HEK293T (cell line): ENCODE results near the gene RTL9.
"Not testable (repeated sequence)": the region's sequence is repeated elsewhere in the genome, so short reads cannot be mapped to it uniquely, and the experiment has no call there.

Source experiments
- CTCF ChIA-PET: fragments of 350-600 bp; formaldehyde crosslinking; extraction: SDS; loops from one replicate; lab custom pipeline; 2021; ENCODE audit warnings: antibody characterized with exemption, inconsistent platforms; lab: Yijun Ruan, JAX
- POLR2A ChIA-PET: fragments of 350-600 bp; formaldehyde crosslinking; extraction: SDS; loops from one replicate; lab custom pipeline; 2020; ENCODE audit warnings: antibody characterized with exemption, inconsistent platforms; lab: Yijun Ruan, JAX
- DNase-seq: peaks from one replicate; pipeline ENCODE4 v3.0.0; 2012; ENCODE audit warnings: mixed read lengths; ENCODE audit errors: extremely low spot score
- ARNT ChIP-seq: fragments of 450-650 bp; IDR thresholded peaks from 2 replicates; pipeline ENCODE4 v1.6.1; 2017; ENCODE audit warnings: mild to moderate bottlenecking
- BHLHE40 ChIP-seq: fragments of 450-650 bp; IDR thresholded peaks from 2 replicates; pipeline ENCODE4 v1.6.1; 2016; ENCODE audit warnings: mild to moderate bottlenecking, moderate library complexity, borderline replicate concordance
- CTBP1 ChIP-seq: fragments of 450-650 bp; IDR thresholded peaks from 2 replicates; pipeline ENCODE4 v1.6.1; 2016; ENCODE audit warnings: borderline replicate concordance
- ELF4 ChIP-seq: fragments of 450-650 bp; IDR thresholded peaks from 2 replicates; pipeline ENCODE4 v1.6.1; 2017; ENCODE audit warnings: antibody characterized with exemption
- FOXA1 ChIP-seq: fragments of 450-650 bp; IDR thresholded peaks from 2 replicates; pipeline ENCODE4 v1.6.1; 2016; ENCODE audit warnings: mild to moderate bottlenecking
- FOXK2 ChIP-seq: fragments of 450-650 bp; IDR thresholded peaks from 2 replicates; pipeline ENCODE4 v1.6.1; 2016; ENCODE audit warnings: mild to moderate bottlenecking
- FOXM1 ChIP-seq: fragments of 450-650 bp; IDR thresholded peaks from 2 replicates; pipeline ENCODE4 v1.6.1; 2017; ENCODE audit warnings: mild to moderate bottlenecking, borderline replicate concordance
- HDGF ChIP-seq: fragments of 450-650 bp; IDR thresholded peaks from 2 replicates; pipeline ENCODE4 v1.6.1; 2017; ENCODE audit warnings: antibody characterized with exemption, borderline replicate concordance
- L3MBTL2 ChIP-seq: fragments of 450-650 bp; conservative IDR thresholded peaks from 2 replicates; pipeline ENCODE4 v1.6.1; 2016; ENCODE audit warnings: mild to moderate bottlenecking
- LEF1 ChIP-seq: fragments of 450-650 bp; IDR thresholded peaks from 2 replicates; pipeline ENCODE4 v1.6.1; 2017; ENCODE audit warnings: mild to moderate bottlenecking, borderline replicate concordance
- NFRKB ChIP-seq: fragments of 450-650 bp; IDR thresholded peaks from 2 replicates; pipeline ENCODE4 v1.6.1; 2016; ENCODE audit warnings: mild to moderate bottlenecking, moderate library complexity
- PKNOX1 ChIP-seq: fragments of 450-650 bp; IDR thresholded peaks from 2 replicates; pipeline ENCODE4 v1.6.1; 2016
- SP1 ChIP-seq: fragments of 450-650 bp; IDR thresholded peaks from 2 replicates; pipeline ENCODE4 v1.6.1; 2017
- SUZ12 ChIP-seq: fragments of 450-650 bp; IDR thresholded peaks from 2 replicates; pipeline ENCODE4 v1.6.1; 2016; ENCODE audit warnings: mild to moderate bottlenecking
- TARDBP ChIP-seq: fragments of 450-650 bp; IDR thresholded peaks from 2 replicates; pipeline ENCODE4 v1.6.1; 2016
- ZNF384 ChIP-seq: fragments of 450-650 bp; IDR thresholded peaks from 2 replicates; pipeline ENCODE4 v1.6.1; 2016

The RTL9 gene

DNA sequence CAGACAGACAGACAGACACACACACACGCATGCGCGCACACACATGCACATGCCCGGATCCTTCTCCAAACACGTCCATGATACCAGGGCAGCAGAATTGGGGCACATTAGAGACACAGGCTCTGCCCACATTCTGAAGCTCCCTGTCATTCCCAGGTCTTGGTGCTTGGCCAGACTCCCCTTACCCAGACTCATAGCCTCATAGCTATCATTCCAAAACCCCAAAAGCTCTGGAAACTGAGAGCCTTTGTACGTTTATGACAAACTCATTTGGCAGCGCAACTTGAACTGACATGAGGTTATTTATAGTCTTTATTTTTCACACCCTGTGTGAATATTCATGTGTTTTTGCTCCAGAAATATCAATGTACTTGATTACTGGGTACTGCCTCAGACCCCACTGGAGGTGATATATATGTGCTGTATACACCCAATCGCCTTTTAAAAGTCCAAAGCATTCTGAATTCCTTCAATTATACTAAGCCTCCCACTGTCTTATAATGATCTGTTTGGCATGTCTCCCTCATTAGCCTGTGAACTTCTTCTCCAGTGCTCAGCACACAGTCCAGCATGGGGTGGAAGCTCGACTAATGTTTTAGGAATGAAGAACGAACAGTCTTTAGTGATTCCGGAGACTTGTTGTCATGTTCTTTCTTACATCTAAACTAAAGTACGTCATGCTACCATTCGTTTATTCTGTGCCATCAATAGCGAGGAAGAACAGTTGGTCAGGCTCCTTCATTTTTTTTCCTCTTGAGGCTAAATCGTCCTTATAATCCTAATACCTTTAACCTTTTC lies 45.0 kb downstream of the RTL9 start:
- CTCF ChIA-PET: interaction anchor here (0.8 to 2.5 kb wide), 7 partner anchors 10 to 248 kb away, joined by 3 to 16 read pairs (median 4); partner anchors contain the start of gene AMMECR1
- TF ChIP-seq NFRKB (no peak), BHLHE40 (no peak), PKNOX1 (no peak), LEF1 (no peak), FOXA1 (no peak), ZNF384 (no peak), TARDBP (no peak), SUZ12 (no peak), HDGF (no peak), FOXK2 (no peak), ARNT (no peak), FOXM1 (no peak), L3MBTL2 (no peak)
- no peak for DNase-seq
- POLR2A ChIA-PET: interaction anchor here (2.8 kb wide), 1 partner anchor 85 kb away, joined by 13 read pairs; the partner anchor contains the start of gene AMMECR1

DNA sequence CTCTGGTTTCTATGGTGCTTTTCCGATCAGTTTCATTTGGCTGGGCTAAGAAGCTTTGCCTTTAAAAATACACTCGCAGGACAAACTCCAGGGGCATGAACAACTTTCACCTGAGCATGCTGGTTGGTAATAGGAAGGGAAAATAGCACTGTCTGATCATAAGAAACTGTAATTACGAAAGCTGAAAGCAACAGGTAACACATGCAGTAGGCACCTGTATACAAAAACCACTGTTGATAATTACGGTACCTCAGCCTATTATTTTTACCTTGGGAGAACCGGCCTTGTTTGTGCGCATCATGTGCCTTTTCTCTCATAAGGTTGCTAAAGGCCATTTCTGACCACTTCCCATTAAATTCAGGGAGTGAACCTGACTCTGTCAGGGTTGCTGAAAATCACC lies 45.7 kb downstream of the RTL9 start:
- ChIA-PET CTCF (interaction anchor here (1.0 to 2.5 kb wide), 2 partner anchors 245 to 251 kb away, joined by 3 to 16 read pairs; no protein-coding TSS in a partner anchor), POLR2A (interaction anchor here (2.8 kb wide), 1 partner anchor 86 kb away, joined by 13 read pairs; the partner anchor contains the start of gene AMMECR1)
- TF ChIP-seq SP1: no peak
- no peak for TF ChIP-seq FOXA1
- TF ChIP-seq PKNOX1: no peak
- no peak for TF ChIP-seq HDGF
- no peak for TF ChIP-seq L3MBTL2
- no peak for TF ChIP-seq NFRKB
- no peak for DNase-seq

DNA sequence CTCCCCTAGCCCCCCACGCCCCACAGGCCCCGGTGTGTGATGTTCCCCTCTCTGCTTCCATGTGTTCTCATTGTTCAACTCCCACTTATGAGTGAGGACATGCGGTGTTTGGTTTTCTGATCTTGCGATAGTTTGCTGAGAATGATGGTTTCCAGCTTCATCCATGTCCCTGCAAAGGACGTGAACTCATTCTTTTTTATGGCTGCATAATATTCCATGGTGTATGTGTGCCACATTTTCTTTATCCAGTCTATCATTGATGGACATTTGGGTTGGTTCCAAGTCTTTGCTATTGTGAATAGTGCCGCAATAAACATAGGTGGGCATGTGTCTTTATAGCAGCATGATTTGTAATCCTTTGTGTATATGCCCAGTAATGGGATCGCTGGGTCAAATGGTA lies 47.6 kb downstream of the RTL9 start:
- POLR2A ChIA-PET, DNase-seq: not testable (repeated sequence)
- CTCF ChIA-PET: interaction anchor here (1.2 to 7.3 kb wide), 2 partner anchors 13 to 240 kb away, joined by 11 to 93 read pairs; no protein-coding TSS in a partner anchor

- ChIA-PET CTCF (interaction anchor here (1.4 to 7.3 kb wide), 3 partner anchors 97 to 248 kb away, joined by 3 to 166 read pairs (median 93); no protein-coding TSS in a partner anchor), POLR2A (no interaction called here)
- DNase-seq: no peak
- TF ChIP-seq NFRKB (no peak), TARDBP (no peak), FOXM1 (no peak), PKNOX1 (no peak), SP1 (no peak), HDGF (no peak), ZNF384 (no peak), FOXA1 (no peak), FOXK2 (no peak), L3MBTL2 (no peak), BHLHE40 (no peak), LEF1 (no peak), ELF4 (no peak), CTBP1 (no peak)
These were observed 48.2 kb downstream of the RTL9 start for GRCh38 chrX:110406822-110407221.

DNA sequence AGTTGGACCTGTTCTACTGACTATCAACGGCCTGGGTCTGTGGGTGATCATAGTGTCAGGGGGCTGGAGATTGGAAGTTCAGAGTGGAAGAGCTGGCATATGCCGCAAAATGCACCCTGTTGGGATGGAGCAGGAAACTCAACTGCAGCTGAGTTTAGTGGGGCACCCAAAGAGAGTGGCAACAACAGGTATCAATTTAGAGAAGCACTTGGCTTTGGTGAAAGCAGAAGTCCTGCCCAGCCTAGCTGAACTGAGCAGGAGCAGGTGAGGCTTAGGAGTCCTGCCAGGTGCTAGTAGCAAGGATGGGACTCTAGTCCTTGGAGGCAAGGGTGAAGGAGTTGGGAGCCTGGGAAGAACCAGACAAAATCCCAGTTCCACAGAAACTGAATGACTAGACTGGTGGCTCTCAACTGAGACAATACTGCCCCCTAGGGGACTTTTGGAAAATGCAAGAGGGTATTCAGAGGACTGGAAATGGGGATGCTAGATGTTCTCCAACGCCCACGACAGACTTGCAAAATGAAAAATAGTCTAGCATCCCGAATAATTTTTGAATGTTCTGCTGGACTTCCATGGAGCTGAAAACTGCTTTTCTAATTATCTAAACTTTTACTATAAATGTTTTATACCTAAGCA lies 49.4 kb downstream of the RTL9 start:
- no peak for TF ChIP-seq ARNT
- no peak for TF ChIP-seq NFRKB
- no peak for TF ChIP-seq TARDBP
- TF ChIP-seq CTBP1: no peak
- TF ChIP-seq FOXK2: no peak
- TF ChIP-seq ZNF384: no peak
- TF ChIP-seq L3MBTL2: no peak
- ChIA-PET CTCF (interaction anchor here (0.6 to 7.3 kb wide), 13 partner anchors 11 to 261 kb away, joined by 3 to 166 read pairs (median 5); partner anchors contain the start of gene AMMECR1), POLR2A (interaction anchor here (1.7 kb wide), 1 partner anchor 90 kb away, joined by 6 read pairs; the partner anchor contains the start of gene AMMECR1)
- peak; percentile 77 for DNase-seq
